Panc1 (cell line): ENCODE measurements around the gene KRTAP9-8. TPM values are rescaled to one million over a fixed set of nuclear protein-coding genes. Genes with fewer than 3 reads are reported as not detected.

Source experiments
- ATAC-seq: fragments of 200-7000 bp; cut with Tn5 transposase; 2 replicates; pipeline ENCODE4 v1.9.1; 2020; ENCODE audit warnings: mild to moderate bottlenecking, moderate library complexity
- BruUV-seq: library from RNA; stranded (reverse); fragments of 400-500 nt; replicated peaks from 2 replicates; lab custom pipeline; 2021; lab: Mats Ljungman, UMichigan
- CTCF ChIA-PET: fragments of 300-600 bp; sonication (Branson Sonifier 250); formaldehyde crosslinking; loops from one replicate; lab custom pipeline; 2022; ENCODE audit warnings: antibody characterized with exemption; lab: Charles Lee
- POLR2A ChIA-PET: fragments of 300-600 bp; sonication (Branson Sonifier 250); formaldehyde crosslinking; loops from one replicate; lab custom pipeline; 2022; ENCODE audit warnings: antibody characterized with exemption; lab: Charles Lee
- DNase-seq: peaks from one replicate; pipeline ENCODE4 v3.0.0-alpha.2; 2010; ENCODE audit warnings: low read depth, low spot score
- H3K27ac ChIP-seq: 2 replicates; pipeline ENCODE4 v1.5.1; 2011; ENCODE audit warnings: mild to moderate bottlenecking, low read length, inconsistent platforms
- H3K27me3 ChIP-seq: fragments of 200-500 bp; sonication (Bioruptor generic); 2 replicates; pipeline ENCODE4 v1.6.0; 2014; ENCODE audit warnings: low read length, inconsistent platforms; ENCODE audit not compliant: control insufficient read depth, insufficient read depth
- H3K36me3 ChIP-seq: fragments of 200-500 bp; sonication (Bioruptor generic); 2 replicates; pipeline ENCODE4 v1.5.1; 2014; ENCODE audit warnings: inconsistent platforms, mild to moderate bottlenecking, low read length, moderate library complexity; ENCODE audit not compliant: control insufficient read depth, insufficient read depth
- H3K4me1 ChIP-seq: 2 replicates; pipeline ENCODE4 v1.5.1; 2011; ENCODE audit warnings: inconsistent platforms, mild to moderate bottlenecking, low read length, moderate library complexity; ENCODE audit not compliant: control insufficient read depth, insufficient read depth
- H3K4me3 ChIP-seq, 2 experiments: 2 replicates each; pipeline ENCODE4 v1.5.1; 2011 to 2012; ENCODE audit warnings: low read depth in 2 of 2, low read length in 2 of 2, mild to moderate bottlenecking in 2 of 2, inconsistent platforms in 1 of 2, moderate library complexity in 1 of 2
- H3K9me3 ChIP-seq: fragments of 200-500 bp; sonication (Bioruptor generic); 2 replicates; pipeline ENCODE4 v1.5.1; 2014; ENCODE audit warnings: low read depth, mild to moderate bottlenecking, inconsistent platforms, low read length, moderate library complexity; ENCODE audit not compliant: control insufficient read depth, insufficient read depth
- CTCF ChIP-seq: fragments of 450-650 bp; IDR thresholded peaks from 2 replicates; pipeline ENCODE4 v1.5.1; 2017; ENCODE audit warnings: mild to moderate bottlenecking
- POLR2AphosphoS5 ChIP-seq: IDR thresholded peaks from 2 replicates; pipeline ENCODE4 v1.6.1; 2012; ENCODE audit warnings: mild to moderate bottlenecking, low read depth, low read length, moderate library complexity
- SIN3A ChIP-seq: IDR thresholded peaks from 2 replicates; pipeline ENCODE4 v1.6.1; 2012; ENCODE audit warnings: low read depth, mild to moderate bottlenecking, low read length, moderate library complexity, borderline replicate concordance; ENCODE audit not compliant: insufficient read depth
- TCF7L2 ChIP-seq: IDR thresholded peaks from 2 replicates; pipeline ENCODE4 v1.6.1; 2011; ENCODE audit warnings: mild to moderate bottlenecking, low read depth, low read length, inconsistent platforms
- in situ Hi-C: cut with HindIII; loops from 2 replicates; pipeline ENCODE4 v1.10.0; 2016; ENCODE audit warnings: low sequenced_read_pairs, low pct_unique_long_range_greater_than_20kb
- intact Hi-C: fragments of 100-400 bp; cut with micrococcal nuclease; formaldehyde crosslinking; loops from one replicate; pipeline ENCODE4 v1.10.0; 2022; ENCODE audit not compliant: unreplicated experiment
- total RNA-seq: library from RNA; stranded (reverse); gene quantifications from one replicate; pipeline ENCODE4 v1.2.1, GENCODE V29; 2021; ENCODE audit not compliant: unreplicated experiment
- TF ChIP-seq, protein P1 (sequence below), 2 experiments: IDR thresholded peaks; 2 replicates each; pipeline ENCODE4 v1.6.1; 2011 to 2012; ENCODE audit warnings: low read depth in 2 of 2, control low read depth in 1 of 2, low read length in 1 of 2, mild to moderate bottlenecking in 1 of 2, moderate library complexity in 1 of 2; ENCODE audit not compliant: insufficient read depth in 1 of 2

The KRTAP9-8 gene
- total RNA-seq, 1 experiment from 2014 or later = not detected

GRCh38 chr17:41287050-41287449, 49.3 kb downstream of the KRTAP9-8 start:
- DNase-seq = no peak
- CTCF ChIA-PET = no interaction called here
- ATAC-seq = no peak
- peaks cover 2% of the 10 kb centered on the region; the same call in 1 of the 2 replicates for H3K27me3 ChIP-seq
- H3K4me3 ChIP-seq = no peak overlapping the region
- POLR2A ChIA-PET = no interaction called here
- no peaks in the 10 kb centered on the region for H3K36me3 ChIP-seq
- no peak overlapping the region for H3K27ac ChIP-seq
- no peak for TF ChIP-seq SIN3A
- no peak for TF ChIP-seq TCF7L2
- TF ChIP-seq, protein P1, sequence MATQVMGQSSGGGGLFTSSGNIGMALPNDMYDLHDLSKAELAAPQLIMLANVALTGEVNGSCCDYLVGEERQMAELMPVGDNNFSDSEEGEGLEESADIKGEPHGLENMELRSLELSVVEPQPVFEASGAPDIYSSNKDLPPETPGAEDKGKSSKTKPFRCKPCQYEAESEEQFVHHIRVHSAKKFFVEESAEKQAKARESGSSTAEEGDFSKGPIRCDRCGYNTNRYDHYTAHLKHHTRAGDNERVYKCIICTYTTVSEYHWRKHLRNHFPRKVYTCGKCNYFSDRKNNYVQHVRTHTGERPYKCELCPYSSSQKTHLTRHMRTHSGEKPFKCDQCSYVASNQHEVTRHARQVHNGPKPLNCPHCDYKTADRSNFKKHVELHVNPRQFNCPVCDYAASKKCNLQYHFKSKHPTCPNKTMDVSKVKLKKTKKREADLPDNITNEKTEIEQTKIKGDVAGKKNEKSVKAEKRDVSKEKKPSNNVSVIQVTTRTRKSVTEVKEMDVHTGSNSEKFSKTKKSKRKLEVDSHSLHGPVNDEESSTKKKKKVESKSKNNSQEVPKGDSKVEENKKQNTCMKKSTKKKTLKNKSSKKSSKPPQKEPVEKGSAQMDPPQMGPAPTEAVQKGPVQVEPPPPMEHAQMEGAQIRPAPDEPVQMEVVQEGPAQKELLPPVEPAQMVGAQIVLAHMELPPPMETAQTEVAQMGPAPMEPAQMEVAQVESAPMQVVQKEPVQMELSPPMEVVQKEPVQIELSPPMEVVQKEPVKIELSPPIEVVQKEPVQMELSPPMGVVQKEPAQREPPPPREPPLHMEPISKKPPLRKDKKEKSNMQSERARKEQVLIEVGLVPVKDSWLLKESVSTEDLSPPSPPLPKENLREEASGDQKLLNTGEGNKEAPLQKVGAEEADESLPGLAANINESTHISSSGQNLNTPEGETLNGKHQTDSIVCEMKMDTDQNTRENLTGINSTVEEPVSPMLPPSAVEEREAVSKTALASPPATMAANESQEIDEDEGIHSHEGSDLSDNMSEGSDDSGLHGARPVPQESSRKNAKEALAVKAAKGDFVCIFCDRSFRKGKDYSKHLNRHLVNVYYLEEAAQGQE (IDR thresholded peaks at IDR 0.05; ENCODE audit: insufficient read depth in 1 of 2, low read depth in 2 of 2, low read length in 1 of 2) = no peak
- TF ChIP-seq POLR2AphosphoS5 = no peak
- TF ChIP-seq CTCF = no peak
- BruUV-seq = no TSS peak
- H3K4me1 ChIP-seq = no peaks in the 10 kb centered on the region
- in situ Hi-C loops = no loop called here
- intact Hi-C loops = no loop called here
- H3K9me3 ChIP-seq = no peaks in the 10 kb centered on the region

Other genes with a start within 250 kb of the KRTAP9-8 start
- gene KRTAP3-3, start 243.8 kb upstream of the KRTAP9-8 start, total RNA-seq = not detected
- gene KRTAP3-2, start 238.1 kb upstream of the KRTAP9-8 start, total RNA-seq = not detected
- gene KRTAP3-1, start 228.9 kb upstream of the KRTAP9-8 start, total RNA-seq = not detected
- not detected for gene KRTAP1-5, start 210.8 kb upstream of the KRTAP9-8 start, total RNA-seq
- not detected for gene KRTAP1-4, start 207.8 kb upstream of the KRTAP9-8 start, total RNA-seq
- gene KRTAP1-3, start 203.1 kb upstream of the KRTAP9-8 start, total RNA-seq = not detected
- gene KRTAP1-1, start 196.5 kb upstream of the KRTAP9-8 start, total RNA-seq = not detected
- not detected for gene KRTAP2-1, start 190.7 kb upstream of the KRTAP9-8 start, total RNA-seq
- not detected for gene KRTAP2-2, start 182.8 kb upstream of the KRTAP9-8 start, total RNA-seq
- not detected for gene KRTAP2-3, start 177.9 kb upstream of the KRTAP9-8 start, total RNA-seq
- not detected for gene KRTAP2-4, start 172.1 kb upstream of the KRTAP9-8 start, total RNA-seq
- gene KRTAP4-7, start 153.8 kb upstream of the KRTAP9-8 start, total RNA-seq = not detected
- gene KRTAP4-8, start 139.9 kb upstream of the KRTAP9-8 start, total RNA-seq = not detected
- gene KRTAP4-16, start 135.8 kb upstream of the KRTAP9-8 start, total RNA-seq = not detected
- gene KRTAP4-9, start 132.6 kb upstream of the KRTAP9-8 start, total RNA-seq = not detected
- not detected for gene KRTAP4-11, start 119.6 kb upstream of the KRTAP9-8 start, total RNA-seq
- not detected for gene KRTAP4-12, start 113.8 kb upstream of the KRTAP9-8 start, total RNA-seq
- gene KRTAP4-6, start 97.5 kb upstream of the KRTAP9-8 start, total RNA-seq = not detected
- not detected for gene KRTAP4-5, start 88.2 kb upstream of the KRTAP9-8 start, total RNA-seq
- not detected for gene KRTAP4-4, start 77.3 kb upstream of the KRTAP9-8 start, total RNA-seq
- gene KRTAP4-3, start 69.8 kb upstream of the KRTAP9-8 start, total RNA-seq = not detected
- gene KRTAP4-2, start 59.8 kb upstream of the KRTAP9-8 start, total RNA-seq = not detected
- gene KRTAP4-1, start 53.1 kb upstream of the KRTAP9-8 start, total RNA-seq = not detected
- gene KRTAP9-1, start 48.1 kb upstream of the KRTAP9-8 start, total RNA-seq = not detected
- not detected for gene KRTAP9-2, start 11.4 kb upstream of the KRTAP9-8 start, total RNA-seq
- not detected for gene KRTAP9-3, start 5.5 kb upstream of the KRTAP9-8 start, total RNA-seq
- not detected for gene KRTAP9-4, start 11.7 kb downstream of the KRTAP9-8 start, total RNA-seq
- gene KRTAP9-9, start 17.4 kb downstream of the KRTAP9-8 start, total RNA-seq = not detected
- not detected for gene KRTAP9-6, start 27.4 kb downstream of the KRTAP9-8 start, total RNA-seq
- not detected for gene KRTAP9-7, start 37.7 kb downstream of the KRTAP9-8 start, total RNA-seq
- gene KRTAP29-1, start 64.9 kb downstream of the KRTAP9-8 start, total RNA-seq = not detected
- gene KRTAP16-1, start 71.3 kb downstream of the KRTAP9-8 start, total RNA-seq = not detected
- gene KRTAP17-1, start 77.7 kb downstream of the KRTAP9-8 start, total RNA-seq = not detected
- gene KRT33A, start 112.8 kb downstream of the KRTAP9-8 start, total RNA-seq = not detected
- gene KRT33B, start 131.8 kb downstream of the KRTAP9-8 start, total RNA-seq = not detected
- gene KRT34, start 144.3 kb downstream of the KRTAP9-8 start, total RNA-seq = not detected
- not detected for gene KRT31, start 159.6 kb downstream of the KRTAP9-8 start, total RNA-seq
- gene KRT37, start 186.6 kb downstream of the KRTAP9-8 start, total RNA-seq = not detected
- not detected for gene KRT38, start 203.0 kb downstream of the KRTAP9-8 start, total RNA-seq
- 0.72 TPM for gene KRT32, start 229.4 kb downstream of the KRTAP9-8 start, total RNA-seq
- gene KRT35, start 243.2 kb downstream of the KRTAP9-8 start, total RNA-seq = not detected